ENCODE results near the gene RAB4B.
"Not testable (repeated sequence)": the region's sequence is repeated elsewhere in the genome, so short reads cannot be mapped to it uniquely, and the experiment has no call there.

DNA sequence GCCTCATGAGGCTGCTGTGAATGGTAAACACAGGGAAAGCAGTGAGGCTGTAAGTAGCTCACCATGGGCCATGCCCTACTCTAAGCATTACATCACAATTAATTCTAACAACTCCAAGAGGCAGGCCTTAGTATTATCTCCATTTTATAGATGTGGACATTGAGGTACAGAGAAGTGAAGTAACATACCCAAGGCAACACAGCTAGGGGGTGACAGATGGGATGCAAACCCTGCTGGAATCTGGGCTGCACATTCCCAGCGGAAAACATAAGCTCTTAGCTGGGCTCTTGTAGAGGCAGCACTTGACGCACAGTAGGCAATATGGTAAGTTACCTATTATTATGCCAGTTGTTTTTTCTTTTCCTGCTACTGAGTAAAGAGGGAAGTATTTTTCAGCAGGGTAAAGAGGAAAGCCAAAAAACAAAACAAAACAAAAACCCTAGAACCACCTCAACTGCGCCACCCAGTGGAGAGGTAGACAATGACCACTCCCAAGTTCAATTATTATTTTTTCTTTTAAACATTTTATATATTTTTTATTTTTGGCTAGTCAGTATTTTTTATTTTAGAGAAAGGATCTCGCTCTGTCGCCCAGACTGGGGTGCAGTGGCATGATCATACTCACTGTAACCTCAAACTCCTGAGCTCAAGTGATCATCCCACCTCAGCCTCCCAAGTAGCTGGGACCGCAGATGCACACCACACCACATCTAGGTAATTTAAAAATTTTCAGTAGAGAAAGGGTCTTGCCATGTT, 41.6 kb downstream of the RAB4B start:
- TF ChIP-seq, protein P1, sequence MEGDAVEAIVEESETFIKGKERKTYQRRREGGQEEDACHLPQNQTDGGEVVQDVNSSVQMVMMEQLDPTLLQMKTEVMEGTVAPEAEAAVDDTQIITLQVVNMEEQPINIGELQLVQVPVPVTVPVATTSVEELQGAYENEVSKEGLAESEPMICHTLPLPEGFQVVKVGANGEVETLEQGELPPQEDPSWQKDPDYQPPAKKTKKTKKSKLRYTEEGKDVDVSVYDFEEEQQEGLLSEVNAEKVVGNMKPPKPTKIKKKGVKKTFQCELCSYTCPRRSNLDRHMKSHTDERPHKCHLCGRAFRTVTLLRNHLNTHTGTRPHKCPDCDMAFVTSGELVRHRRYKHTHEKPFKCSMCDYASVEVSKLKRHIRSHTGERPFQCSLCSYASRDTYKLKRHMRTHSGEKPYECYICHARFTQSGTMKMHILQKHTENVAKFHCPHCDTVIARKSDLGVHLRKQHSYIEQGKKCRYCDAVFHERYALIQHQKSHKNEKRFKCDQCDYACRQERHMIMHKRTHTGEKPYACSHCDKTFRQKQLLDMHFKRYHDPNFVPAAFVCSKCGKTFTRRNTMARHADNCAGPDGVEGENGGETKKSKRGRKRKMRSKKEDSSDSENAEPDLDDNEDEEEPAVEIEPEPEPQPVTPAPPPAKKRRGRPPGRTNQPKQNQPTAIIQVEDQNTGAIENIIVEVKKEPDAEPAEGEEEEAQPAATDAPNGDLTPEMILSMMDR (IDR thresholded peaks at IDR 0.05): peak; percentile 67 to 89 (median 84)
- not testable (repeated sequence) for TF ChIP-seq POLR2A (IDR thresholded peaks at IDR 0.05)

All from adrenal gland (tissue), 5 donors.